DND-41 (cell line): ENCODE results near the gene CTAGE1.
"Not testable (repeated sequence)": the region's sequence is repeated elsewhere in the genome, so short reads cannot be mapped to it uniquely, and the experiment has no call there.

Experiments used
- CTCF ChIP-seq: IDR thresholded peaks from 2 replicates; pipeline ENCODE4 v1.5.1; 2012; ENCODE audit warnings: borderline replicate concordance, low read length, moderate library complexity, mild to moderate bottlenecking; ENCODE audit not compliant: poor library complexity, severe bottlenecking; ENCODE audit errors: extremely low read depth
- EZH2 ChIP-seq: IDR thresholded peaks from 3 replicates; pipeline ENCODE4 v1.6.1; 2012; ENCODE audit warnings: borderline replicate concordance, low read depth, mild to moderate bottlenecking, moderate library complexity, low read length, inconsistent platforms; ENCODE audit not compliant: severe bottlenecking

GRCh38 chr18:22450318-22450717, 32.6 kb upstream of the CTAGE1 start:
- not testable (repeated sequence) for TF ChIP-seq CTCF, EZH2
